ENCODE measurements around the gene ATP8A2. TPM values are rescaled to one million over a fixed set of nuclear protein-coding genes. Genes with fewer than 3 reads are reported as not detected.

The ATP8A2 gene
- total RNA-seq, 1 experiment from 2014 or later: 5.2 TPM

- TF ChIP-seq HMGA2 (CRISPR knock-in tag; IDR thresholded peaks at IDR 0.05) (no peak), SMAD3 (CRISPR knock-in tag; IDR thresholded peaks at IDR 0.05; ENCODE audit: borderline replicate concordance) (no peak), FOXP1 (CRISPR knock-in tag; IDR thresholded peaks at IDR 0.05; ENCODE audit: borderline replicate concordance) (no peak), FOXK1 (CRISPR knock-in tag; IDR thresholded peaks at IDR 0.05) (no peak), ZNF671 (CRISPR knock-in tag; IDR thresholded peaks at IDR 0.05) (no peak), MLX (CRISPR knock-in tag; IDR thresholded peaks at IDR 0.05) (no peak), ZNF425 (CRISPR knock-in tag; conservative IDR thresholded peaks at IDR 0.05) (no peak), EMX1 (CRISPR knock-in tag; IDR thresholded peaks at IDR 0.05) (no peak), PRDM15 (CRISPR knock-in tag; IDR thresholded peaks at IDR 0.05) (no peak), MXD4 (CRISPR knock-in tag; IDR thresholded peaks at IDR 0.05; ENCODE audit: borderline replicate concordance) (no peak), STAT6 (CRISPR knock-in tag; conservative IDR thresholded peaks at IDR 0.05; ENCODE audit: low read depth) (no peak), ZSCAN18 (CRISPR knock-in tag; IDR thresholded peaks at IDR 0.05) (no peak), ZNF281 (CRISPR knock-in tag; IDR thresholded peaks at IDR 0.05) (no peak)
Measured at GRCh38 chr13:25973085-25973484, 601.3 kb downstream of the ATP8A2 start (continued).

Data from WTC11 (cell line).